ENCODE results near the gene BAX. TPM values are rescaled to one million over a fixed set of nuclear protein-coding genes. Genes with fewer than 3 reads are reported as not detected.

The BAX gene
- total and polyA plus RNA-seq, 9 of the 15 experiments (the other 6 are each of a cell fraction or from before 2014, with no cell fraction given), result 3.2 to 95.4 (median 44.5) TPM

GRCh38 chr19:48966541-48967345, 12.1 kb downstream of the BAX start (continued):
- TF ChIP-seq, protein P1, sequence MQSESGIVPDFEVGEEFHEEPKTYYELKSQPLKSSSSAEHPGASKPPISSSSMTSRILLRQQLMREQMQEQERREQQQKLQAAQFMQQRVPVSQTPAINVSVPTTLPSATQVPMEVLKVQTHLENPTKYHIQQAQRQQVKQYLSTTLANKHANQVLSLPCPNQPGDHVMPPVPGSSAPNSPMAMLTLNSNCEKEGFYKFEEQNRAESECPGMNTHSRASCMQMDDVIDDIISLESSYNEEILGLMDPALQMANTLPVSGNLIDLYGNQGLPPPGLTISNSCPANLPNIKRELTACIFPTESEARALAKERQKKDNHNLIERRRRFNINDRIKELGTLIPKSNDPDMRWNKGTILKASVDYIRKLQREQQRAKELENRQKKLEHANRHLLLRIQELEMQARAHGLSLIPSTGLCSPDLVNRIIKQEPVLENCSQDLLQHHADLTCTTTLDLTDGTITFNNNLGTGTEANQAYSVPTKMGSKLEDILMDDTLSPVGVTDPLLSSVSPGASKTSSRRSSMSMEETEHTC (IDR thresholded peaks at IDR 0.05), result no peak
- TF ChIP-seq ZNF324 (CRISPR knock-in tag; IDR thresholded peaks at IDR 0.05) (no peak), TARDBP (IDR thresholded peaks at IDR 0.05) (no peak), GABPB1 (CRISPR knock-in tag; IDR thresholded peaks at IDR 0.05) (no peak), ZBTB34 (CRISPR knock-in tag; IDR thresholded peaks at IDR 0.05) (no peak), GTF2F1 (IDR thresholded peaks at IDR 0.05; ENCODE audit: low read depth, low read length) (no peak), SRF (CRISPR knock-in tag; IDR thresholded peaks at IDR 0.05) (no peak), MAFK (IDR thresholded peaks at IDR 0.05; ENCODE audit: low read length) (no peak), SLC30A9 (CRISPR knock-in tag; IDR thresholded peaks at IDR 0.05) (no peak), PHB2 (IDR thresholded peaks at IDR 0.05; ENCODE audit: low read depth) (no peak), FOXP4 (CRISPR knock-in tag; IDR thresholded peaks at IDR 0.05; ENCODE audit: borderline replicate concordance) (peak; percentile 68; the same call in 1 of the 2 replicates)
- TF ChIP-seq, protein P2, sequence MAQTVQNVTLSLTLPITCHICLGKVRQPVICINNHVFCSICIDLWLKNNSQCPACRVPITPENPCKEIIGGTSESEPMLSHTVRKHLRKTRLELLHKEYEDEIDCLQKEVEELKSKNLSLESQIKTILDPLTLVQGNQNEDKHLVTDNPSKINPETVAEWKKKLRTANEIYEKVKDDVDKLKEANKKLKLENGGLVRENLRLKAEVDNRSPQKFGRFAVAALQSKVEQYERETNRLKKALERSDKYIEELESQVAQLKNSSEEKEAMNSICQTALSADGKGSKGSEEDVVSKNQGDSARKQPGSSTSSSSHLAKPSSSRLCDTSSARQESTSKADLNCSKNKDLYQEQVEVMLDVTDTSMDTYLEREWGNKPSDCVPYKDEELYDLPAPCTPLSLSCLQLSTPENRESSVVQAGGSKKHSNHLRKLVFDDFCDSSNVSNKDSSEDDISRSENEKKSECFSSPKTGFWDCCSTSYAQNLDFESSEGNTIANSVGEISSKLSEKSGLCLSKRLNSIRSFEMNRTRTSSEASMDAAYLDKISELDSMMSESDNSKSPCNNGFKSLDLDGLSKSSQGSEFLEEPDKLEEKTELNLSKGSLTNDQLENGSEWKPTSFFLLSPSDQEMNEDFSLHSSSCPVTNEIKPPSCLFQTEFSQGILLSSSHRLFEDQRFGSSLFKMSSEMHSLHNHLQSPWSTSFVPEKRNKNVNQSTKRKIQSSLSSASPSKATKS (CRISPR knock-in tag; IDR thresholded peaks at IDR 0.05), result peak; percentile 9; the same call in 1 of the 2 replicates
- TF ChIP-seq, protein P3, sequence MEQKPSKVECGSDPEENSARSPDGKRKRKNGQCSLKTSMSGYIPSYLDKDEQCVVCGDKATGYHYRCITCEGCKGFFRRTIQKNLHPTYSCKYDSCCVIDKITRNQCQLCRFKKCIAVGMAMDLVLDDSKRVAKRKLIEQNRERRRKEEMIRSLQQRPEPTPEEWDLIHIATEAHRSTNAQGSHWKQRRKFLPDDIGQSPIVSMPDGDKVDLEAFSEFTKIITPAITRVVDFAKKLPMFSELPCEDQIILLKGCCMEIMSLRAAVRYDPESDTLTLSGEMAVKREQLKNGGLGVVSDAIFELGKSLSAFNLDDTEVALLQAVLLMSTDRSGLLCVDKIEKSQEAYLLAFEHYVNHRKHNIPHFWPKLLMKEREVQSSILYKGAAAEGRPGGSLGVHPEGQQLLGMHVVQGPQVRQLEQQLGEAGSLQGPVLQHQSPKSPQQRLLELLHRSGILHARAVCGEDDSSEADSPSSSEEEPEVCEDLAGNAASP (IDR thresholded peaks at IDR 0.05), result no peak
- TF ChIP-seq, protein P4, sequence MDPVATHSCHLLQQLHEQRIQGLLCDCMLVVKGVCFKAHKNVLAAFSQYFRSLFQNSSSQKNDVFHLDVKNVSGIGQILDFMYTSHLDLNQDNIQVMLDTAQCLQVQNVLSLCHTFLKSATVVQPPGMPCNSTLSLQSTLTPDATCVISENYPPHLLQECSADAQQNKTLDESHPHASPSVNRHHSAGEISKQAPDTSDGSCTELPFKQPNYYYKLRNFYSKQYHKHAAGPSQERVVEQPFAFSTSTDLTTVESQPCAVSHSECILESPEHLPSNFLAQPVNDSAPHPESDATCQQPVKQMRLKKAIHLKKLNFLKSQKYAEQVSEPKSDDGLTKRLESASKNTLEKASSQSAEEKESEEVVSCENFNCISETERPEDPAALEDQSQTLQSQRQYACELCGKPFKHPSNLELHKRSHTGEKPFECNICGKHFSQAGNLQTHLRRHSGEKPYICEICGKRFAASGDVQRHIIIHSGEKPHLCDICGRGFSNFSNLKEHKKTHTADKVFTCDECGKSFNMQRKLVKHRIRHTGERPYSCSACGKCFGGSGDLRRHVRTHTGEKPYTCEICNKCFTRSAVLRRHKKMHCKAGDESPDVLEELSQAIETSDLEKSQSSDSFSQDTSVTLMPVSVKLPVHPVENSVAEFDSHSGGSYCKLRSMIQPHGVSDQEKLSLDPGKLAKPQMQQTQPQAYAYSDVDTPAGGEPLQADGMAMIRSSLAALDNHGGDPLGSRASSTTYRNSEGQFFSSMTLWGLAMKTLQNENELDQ (CRISPR knock-in tag; IDR thresholded peaks at IDR 0.05; ENCODE audit: borderline replicate concordance), result no peak
- TF ChIP-seq, protein P5, sequence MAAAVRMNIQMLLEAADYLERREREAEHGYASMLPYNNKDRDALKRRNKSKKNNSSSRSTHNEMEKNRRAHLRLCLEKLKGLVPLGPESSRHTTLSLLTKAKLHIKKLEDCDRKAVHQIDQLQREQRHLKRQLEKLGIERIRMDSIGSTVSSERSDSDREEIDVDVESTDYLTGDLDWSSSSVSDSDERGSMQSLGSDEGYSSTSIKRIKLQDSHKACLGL (CRISPR knock-in tag; IDR thresholded peaks at IDR 0.05; ENCODE audit: borderline replicate concordance, poor library complexity, severe bottlenecking), result no peak
